CD4-positive, alpha-beta T cell treated with Interleukin-6 for 4 hours (primary cell): ENCODE data around the gene DDX60.
"Not testable (repeated sequence)": the region's sequence is repeated elsewhere in the genome, so short reads cannot be mapped to it uniquely, and the experiment has no call there.

Experiments used
- DNase-seq: peaks from one replicate; pipeline ENCODE4 v3.0.0-alpha.2; 2020; ENCODE audit warnings: mixed read lengths

The DDX60 gene

DNA sequence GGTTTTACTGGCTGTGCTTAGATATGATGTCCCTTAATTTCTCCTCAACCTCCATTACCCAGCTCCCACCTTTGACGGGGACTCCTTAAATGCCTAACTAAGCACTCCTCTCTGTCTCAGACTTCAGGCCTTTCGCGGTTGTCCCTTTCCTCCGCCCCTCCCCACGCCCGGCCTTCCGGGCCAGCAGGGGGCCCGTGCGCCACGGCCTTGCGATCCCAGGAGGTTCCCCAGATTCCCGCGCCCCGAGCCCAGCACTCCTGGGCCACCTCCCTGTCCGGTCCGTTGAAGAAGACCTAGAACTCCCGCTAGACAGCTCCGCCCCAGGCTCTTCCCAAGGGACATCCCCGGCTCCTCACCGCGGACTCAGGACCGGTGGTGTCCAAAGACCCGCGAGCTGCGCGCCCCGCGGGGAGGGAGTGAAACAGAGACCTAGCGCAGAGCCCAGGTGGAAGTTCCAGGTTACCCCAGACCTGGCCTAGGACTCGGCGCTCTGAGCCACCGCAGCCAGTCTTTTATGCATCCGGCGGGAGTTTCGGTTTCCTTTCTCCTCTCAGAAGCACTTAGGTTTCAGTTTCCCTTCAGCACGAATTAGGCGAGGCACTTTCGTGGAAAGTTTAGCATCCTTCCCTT, at the start of gene DDX60:
Gene DDX60, minus strand, starts transcription at position 487 of the 630 bp plus-strand sequence. CDS start 7,493 bp downstream, outside the sequence.
- DNase-seq: peak; percentile 87

- DNase-seq: no peak
These were observed 48.5 kb upstream of the DDX60 start for GRCh38 chr4:168367065-168367464.

DNA sequence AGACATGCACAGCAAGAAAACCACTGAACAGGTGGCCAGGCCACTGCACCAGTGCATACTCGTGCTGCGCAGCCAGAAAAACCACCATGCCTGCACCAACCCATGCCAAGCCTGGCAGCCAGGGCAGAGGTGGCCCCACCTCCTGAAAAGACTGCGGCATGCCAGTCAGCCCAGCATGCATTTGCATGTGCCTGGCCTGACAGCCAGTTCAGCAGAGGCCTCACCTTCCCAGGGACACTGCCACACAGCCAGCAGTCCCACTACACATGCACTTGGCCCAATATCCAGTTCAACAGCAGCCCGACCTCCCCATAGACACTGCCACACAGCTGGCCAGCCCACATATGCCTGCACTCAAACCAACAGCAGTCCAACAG, 43.5 kb upstream of the DDX60 start:
- DNase-seq: no peak

DNA sequence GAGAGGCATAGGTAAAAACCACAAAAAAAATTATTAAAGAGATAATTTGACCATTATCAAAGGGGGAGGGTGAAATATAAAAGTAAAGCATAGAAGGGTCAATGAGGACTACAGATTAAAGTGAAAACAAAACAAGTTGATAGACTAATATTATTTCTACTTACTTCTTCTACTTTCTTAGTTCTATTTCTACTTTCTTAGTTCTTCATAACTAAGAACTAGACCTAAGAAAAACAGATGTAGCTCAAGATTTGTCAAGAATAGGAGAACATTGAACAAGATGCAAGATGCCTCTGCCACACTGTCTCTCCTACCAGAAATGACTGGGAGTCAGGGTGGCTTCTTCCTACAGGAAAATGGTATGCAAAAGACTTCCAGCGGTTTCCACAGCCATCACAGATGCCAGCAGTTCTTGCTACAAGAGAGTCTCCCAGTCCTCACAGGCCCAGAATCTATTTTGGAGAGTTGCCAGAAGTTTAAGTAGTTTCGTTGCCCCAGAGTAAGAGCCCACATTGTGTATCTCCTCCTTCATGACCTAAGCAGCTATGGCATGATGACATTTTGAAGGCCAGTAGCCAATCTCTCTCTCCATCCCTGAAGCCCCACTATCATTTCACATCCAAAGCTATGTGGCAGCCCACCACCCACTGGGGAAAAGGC, 42.9 kb upstream of the DDX60 start:
- DNase-seq: no peak

DNA sequence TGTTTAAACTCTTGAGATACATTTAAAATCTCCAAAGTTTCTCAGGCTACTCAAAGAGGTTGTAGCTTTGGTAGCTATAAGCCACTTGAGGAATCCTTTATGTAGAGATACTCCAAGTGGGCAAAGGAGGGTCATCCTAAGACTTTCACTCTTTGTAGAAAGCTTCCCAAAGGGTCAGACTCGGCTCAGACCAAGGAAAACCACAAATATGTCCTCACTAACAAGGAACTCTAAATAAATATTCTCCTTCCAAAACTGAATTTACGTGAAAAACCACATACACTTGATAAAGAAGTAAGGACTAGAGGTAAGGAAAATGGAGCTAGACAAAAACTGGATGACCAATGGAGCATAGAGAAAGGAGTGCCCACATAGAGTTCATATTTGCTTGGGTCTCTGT, 41.7 kb upstream of the DDX60 start:
- DNase-seq: no peak

GRCh38 chr4:168357941-168358340, 39.4 kb upstream of the DDX60 start:
- DNase-seq: no peak

DNA sequence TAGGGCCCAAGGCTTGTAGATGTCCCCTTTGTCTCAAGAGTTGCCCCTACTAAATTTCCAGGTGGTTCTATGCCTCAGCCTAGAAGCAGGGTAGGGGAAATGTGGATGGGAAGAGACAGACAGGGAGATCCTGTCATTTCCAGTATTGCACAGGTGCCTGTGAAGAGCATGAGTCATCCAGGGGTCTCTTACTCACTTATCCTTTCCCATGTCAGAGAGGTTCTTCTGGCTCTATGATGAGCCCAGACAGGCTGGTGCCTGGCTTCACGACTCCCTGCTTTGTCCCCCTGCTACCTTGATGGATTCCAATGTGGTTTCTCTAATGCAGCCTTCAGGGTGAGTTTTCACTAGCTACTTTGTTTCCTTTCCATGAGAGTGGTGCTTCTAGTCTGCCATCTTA, 35.2 kb upstream of the DDX60 start:
- no peak for DNase-seq

DNA sequence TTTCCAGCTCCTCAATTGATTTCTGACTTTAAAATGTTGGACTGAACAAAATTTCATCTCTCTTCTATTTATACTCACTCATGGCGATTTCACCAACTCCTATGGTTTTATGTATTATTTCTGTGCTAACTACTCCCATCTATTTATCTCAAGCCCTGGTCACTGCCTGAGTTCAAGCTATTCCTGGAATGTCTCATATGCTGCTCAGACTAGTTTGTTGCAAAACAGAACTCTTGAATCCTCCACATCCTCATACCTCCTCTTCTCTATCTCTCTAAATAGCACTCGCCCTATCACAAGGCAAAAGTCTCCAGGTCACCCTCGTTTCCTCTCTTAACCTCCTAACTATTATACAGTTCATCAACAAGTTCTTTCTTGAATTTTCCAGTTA, 19.0 kb upstream of the DDX60 start:
- no peak for DNase-seq

- DNase-seq: no peak
These were observed 18.4 kb upstream of the DDX60 start for GRCh38 chr4:168336837-168337549.

DNA sequence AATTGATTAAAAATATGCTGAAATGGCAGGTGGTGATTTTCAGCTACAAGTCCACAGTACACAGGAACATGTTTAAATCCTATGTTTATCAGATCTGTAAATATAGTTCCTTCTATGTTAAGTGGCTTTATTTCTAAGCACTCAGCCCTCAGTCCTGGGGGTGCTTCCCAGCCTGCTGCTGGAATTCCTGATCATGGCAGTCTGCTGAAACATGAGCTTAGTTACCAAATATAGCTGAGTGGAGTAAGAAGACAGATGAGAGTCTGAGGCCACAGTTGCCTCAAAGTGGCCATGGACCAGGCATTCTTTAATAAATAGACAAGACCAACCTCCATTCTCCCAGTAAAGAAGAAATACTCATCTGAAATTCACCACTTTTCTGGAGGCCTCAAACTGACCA, 17.1 kb upstream of the DDX60 start:
- DNase-seq: no peak

DNA sequence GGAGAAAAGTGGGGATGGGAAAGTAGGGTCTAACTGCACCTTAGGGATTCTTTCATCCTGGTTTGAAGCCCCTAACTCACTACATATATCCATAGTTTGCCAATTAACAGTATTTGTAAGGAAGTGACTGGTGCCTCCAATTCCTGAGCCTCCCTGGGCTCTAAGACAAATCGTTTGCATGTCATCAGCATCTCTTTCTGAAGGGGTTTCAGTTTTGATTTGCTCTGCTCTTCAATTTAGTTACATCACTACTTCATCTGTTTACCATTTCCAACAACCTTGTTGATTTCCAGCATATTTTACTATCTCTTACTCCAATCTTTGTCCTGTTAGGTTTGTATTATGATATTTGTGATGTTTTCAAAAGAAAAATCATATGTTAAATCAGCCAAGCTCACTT, 15.5 kb upstream of the DDX60 start:
- no peak for DNase-seq

DNA sequence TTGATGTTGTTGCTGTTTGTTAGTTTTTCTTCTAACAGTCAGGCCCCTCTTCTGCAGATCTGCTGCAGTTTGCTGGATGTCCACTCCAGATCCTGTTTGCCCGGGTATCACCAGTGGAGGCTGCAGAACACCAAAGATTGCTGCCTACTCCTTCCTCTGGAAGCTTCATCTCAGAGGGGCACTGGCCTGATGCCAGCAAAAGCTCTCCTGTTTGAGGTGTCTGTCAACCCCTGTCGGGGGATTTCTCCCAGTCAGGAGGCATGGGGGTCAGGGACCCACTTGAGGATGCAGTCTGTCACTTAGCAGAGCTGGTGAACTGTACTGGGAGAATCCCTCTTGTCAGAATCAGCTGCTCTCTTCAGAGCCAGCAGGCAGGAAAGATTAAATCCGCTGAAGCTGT, 12.0 kb upstream of the DDX60 start:
- not testable (repeated sequence) for DNase-seq

DNA sequence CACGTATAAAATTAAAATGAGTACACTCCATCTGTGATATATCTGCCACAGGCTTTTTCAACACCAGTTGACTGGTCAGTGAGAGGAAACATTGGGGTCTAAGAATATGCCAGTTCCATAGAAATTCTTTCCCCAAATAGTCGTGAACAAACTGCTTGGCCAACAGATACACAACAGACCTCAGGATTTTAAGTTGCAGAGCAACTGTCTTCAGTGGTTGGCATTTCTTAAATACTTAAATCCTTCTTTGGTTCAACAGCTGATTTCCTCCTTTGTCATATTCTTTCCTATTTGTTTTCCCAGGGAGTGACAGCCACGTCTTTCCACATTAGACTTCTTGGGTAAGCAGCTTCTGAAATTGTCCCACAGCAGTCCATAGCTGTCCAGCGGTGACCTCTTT, 7.0 kb upstream of the DDX60 start:
- no peak for DNase-seq

- no peak for DNase-seq
These were observed 2.5 kb upstream of the DDX60 start for GRCh38 chr4:168321006-168321405.

DNA sequence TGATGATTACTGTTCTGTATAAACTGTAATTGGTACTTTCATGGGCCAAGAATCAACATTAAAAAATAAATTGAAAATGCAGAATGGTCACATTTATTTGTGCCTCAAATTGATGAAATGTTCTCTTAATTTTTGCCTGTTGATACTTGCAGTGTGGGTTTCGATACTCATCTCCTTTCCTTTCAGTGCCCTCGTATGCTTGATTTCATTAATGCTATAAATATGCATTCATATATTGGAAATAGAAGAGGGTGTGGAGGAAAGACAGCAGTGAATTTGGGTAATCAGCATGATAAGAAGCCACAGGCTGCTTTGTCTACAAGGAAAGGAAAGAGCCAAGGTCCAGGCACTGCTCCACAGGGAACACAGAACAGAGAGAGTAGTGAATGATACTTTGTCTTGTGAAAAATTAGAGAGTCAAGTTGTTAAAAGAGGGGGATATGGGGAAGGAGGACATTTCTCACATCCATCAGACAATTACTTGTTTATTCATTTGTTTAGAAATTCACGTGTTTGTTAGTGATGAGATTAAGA, 1.0 kb upstream of the DDX60 start:
- DNase-seq: no peak

DNA sequence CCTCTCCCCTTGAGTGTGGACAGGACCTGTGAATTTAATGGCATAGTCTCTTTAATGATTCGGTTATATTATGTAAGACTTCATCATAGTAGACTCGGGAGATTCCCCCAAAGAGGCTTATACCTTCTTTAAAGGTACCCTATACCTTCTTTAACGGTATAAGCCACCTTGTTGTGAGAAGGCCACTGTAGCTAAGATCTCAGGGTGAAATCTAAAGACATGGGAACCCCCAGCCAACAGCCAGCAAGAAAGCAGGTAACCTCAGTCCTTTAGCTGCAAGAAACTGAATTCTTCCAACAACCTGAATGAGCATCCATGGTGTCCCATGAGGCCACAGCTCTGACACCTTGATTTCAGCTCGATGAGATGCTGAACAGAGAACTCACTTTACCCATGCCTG, 931 bp downstream of the DDX60 start:
- no peak for DNase-seq

DNA sequence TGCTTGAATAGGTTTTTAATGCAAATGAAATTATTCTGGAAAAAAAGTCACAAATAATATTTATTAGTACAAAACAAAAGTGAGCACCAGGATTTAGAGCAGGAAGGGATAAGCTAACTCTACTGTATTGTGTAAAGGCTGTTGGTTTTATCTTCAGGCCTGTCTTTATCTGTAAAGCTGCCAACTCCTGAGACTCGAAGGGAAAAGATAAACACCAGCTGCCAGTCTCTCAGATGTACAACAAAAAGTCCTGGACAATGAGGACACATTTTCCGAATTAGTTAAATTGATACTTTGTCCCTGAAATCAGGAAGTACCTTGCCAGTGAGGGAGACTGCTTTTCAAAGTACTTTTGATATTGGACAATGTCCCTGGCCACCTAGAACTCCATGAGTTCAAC, 8.8 kb downstream of the DDX60 start:
- DNase-seq: no peak

GRCh38 chr4:168308912-168309311, 9.6 kb downstream of the DDX60 start:
- DNase-seq: no peak

DNA sequence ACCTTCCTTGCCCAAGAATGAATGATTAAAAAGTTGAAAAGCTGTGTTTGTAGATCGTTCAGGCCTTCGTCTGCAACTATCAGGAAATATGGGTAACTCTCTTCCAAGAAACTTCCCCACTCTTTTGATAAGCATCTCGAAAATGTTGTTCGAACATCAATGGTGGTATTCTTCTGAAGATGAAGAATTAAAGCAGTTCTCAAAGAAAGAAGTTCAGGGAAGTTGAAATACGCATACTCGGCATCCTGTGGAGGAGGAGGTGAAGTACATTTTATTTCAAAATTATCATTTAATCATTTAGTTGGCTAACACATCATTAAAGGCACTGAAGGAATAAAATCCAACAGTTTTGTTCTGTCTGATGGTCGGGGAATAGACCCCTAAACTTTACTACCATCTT, 12.1 kb downstream of the DDX60 start:
- DNase-seq: no peak

- DNase-seq: no peak
These were observed 13.7 kb downstream of the DDX60 start for GRCh38 chr4:168304744-168305459.

DNA sequence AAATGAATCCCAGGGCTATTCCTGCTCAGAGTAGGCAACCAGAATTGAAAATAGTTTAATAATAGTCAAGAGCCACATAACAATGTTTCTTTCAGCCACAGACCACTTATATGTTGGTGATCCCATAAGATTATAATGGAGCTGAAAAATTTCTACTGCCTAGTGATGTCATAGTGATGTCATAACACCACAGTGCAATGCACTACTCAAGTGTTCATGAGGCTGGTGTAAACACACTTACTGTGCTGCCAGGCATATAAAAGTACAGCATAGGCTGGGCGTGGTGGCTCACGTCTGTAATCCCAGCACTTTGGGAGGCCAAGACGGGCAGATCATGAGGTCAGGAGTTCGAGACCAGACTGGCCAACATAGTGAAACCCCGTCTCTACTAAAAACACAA, 15.1 kb downstream of the DDX60 start:
- DNase-seq: not testable (repeated sequence)

DNA sequence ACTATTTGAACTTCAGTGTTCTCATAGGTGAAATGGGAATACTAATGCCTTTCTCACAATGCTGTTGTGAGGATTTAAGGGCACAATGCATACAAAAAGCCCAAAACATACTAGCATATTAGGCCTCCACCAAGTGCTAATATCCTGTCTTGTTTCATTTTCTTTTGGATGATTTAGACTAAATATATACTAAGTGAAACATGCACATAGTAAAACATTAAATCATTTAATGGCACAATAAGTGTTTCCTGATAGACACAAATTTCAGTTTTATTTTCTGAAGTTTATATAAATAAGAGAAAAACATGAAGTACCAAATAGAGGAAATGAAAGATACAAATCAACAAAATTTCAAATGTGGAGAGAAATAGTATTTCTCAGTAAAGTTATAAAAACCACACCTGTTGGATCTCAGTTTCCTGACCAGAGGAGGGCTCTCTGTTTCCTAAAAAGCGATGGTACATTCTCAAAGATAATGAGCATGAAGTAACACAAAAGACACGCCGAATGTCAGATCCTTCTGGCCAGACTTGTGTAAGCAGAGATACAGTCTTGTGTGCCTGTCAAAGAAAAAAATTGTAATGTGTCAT, 25.1 kb downstream of the DDX60 start:
- DNase-seq: no peak

DNA sequence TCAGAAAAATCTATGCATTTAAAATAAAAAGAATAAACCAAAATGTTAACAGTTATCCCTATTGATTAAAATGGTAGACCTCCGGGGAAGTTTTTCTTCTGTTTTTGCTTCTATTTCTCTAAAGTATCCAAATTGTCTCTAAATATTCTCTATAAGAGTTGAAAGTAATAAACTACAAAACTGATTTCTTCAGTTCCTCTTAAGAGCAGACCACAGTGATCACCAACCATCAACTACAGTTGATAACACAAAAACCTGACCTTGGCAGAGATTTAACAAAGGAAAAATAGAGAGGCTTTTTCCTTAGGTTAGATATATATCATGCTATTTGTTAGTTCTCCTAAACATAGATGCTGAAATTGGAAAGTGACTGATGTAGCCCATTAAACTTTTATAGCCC, 27.3 kb downstream of the DDX60 start:
- no peak for DNase-seq
